K562 (cell line): ENCODE measurements around the gene STK11. TPM values are rescaled to one million over a fixed set of nuclear protein-coding genes. Genes with fewer than 3 reads are reported as not detected.
A peak's percentile ranks its signal among the peaks of the same experiment; 100 is the strongest.

ENCODE experiments used
- BCOR ChIP-seq: fragments of 450-650 bp; IDR thresholded peaks from 2 replicates; pipeline ENCODE4 v1.6.1; 2016
- CEBPG ChIP-seq, 3 experiments: fragments of 200-800 bp in 1 of 3; sonication (Bioruptor generic) in 1 of 3; sonication (generic) in 1 of 3; formaldehyde crosslinking in 1 of 3; IDR thresholded peaks in 2 of 3; conservative IDR thresholded peaks in 1 of 3; 2 replicates each; pipeline versions ENCODE4 v1.6.1 to v1.8.0; 2016 to 2022; ENCODE audit warnings: missing compliant biosample characterization in 2 of 3, missing genetic modification characterization in 2 of 3, mild to moderate bottlenecking in 1 of 3, missing genetic modification reagents in 1 of 3
- FIP1L1 ChIP-seq: fragments of 200-400 bp; formaldehyde crosslinking; IDR thresholded peaks from 2 replicates; pipeline ENCODE4 v1.6.1; 2018; ENCODE audit warnings: mild to moderate bottlenecking, low read depth, low read length; ENCODE audit not compliant: poor library complexity, severe bottlenecking
- GTF2A2 ChIP-seq: IDR thresholded peaks from 2 replicates; pipeline ENCODE4 v1.6.1; 2016; ENCODE audit warnings: mild to moderate bottlenecking, missing genetic modification characterization, missing compliant biosample characterization
- HMGN3 ChIP-seq: IDR thresholded peaks from 2 replicates; pipeline ENCODE4 v1.6.1; 2011; ENCODE audit warnings: borderline replicate concordance, low read depth, mild to moderate bottlenecking, mixed read lengths, low read length; ENCODE audit not compliant: insufficient read length; ENCODE audit errors: extremely low read depth
- HNRNPK ChIP-seq: fragments of 200-400 bp; formaldehyde crosslinking; IDR thresholded peaks from one replicate; pipeline ENCODE4 v1.6.1; 2018; ENCODE audit warnings: mild to moderate bottlenecking, low read depth, low read length; ENCODE audit not compliant: poor library complexity, severe bottlenecking
- IRF1 ChIP-seq: sonication (generic); formaldehyde crosslinking; IDR thresholded peaks from 2 replicates; pipeline ENCODE4 v1.8.0; 2022; ENCODE audit warnings: missing genetic modification reagents, mild to moderate bottlenecking, borderline replicate concordance
- MYBL2 ChIP-seq, 2 experiments: fragments of 450-650 bp in 1 of 2; sonication (generic) in 1 of 2; formaldehyde crosslinking in 1 of 2; IDR thresholded peaks; 2 replicates each; pipeline versions ENCODE4 v1.6.1 to v1.8.1; 2017 to 2022; ENCODE audit warnings: borderline replicate concordance in 1 of 2, inconsistent platforms in 1 of 2, low read depth in 1 of 2, mild to moderate bottlenecking in 1 of 2, missing genetic modification reagents in 1 of 2, moderate library complexity in 1 of 2
- NEUROD1 ChIP-seq: fragments of 150-350 bp; IDR thresholded peaks from 2 replicates; pipeline ENCODE4 v1.6.1; 2014; ENCODE audit warnings: borderline replicate concordance, low read length, low read depth; ENCODE audit not compliant: partially characterized antibody
- NFXL1 ChIP-seq: fragments of 450-650 bp; formaldehyde crosslinking; IDR thresholded peaks from 2 replicates; pipeline ENCODE4 v1.4.0; 2021; ENCODE audit warnings: mild to moderate bottlenecking
- NR4A1 ChIP-seq, 2 experiments: fragments of 250-450 bp in 1 of 2; fragments of 450-650 bp in 1 of 2; sonication (Bioruptor Pico) in 1 of 2; IDR thresholded peaks; 2 replicates each; pipeline versions ENCODE4 v1.4.0 to v1.6.1; 2016 to 2020; ENCODE audit warnings: mild to moderate bottlenecking in 2 of 2, missing compliant biosample characterization in 1 of 2, missing genetic modification characterization in 1 of 2, moderate library complexity in 1 of 2
- PYGO2 ChIP-seq: fragments of 450-650 bp; IDR thresholded peaks from 2 replicates; pipeline ENCODE4 v1.6.1; 2016; ENCODE audit warnings: mild to moderate bottlenecking, missing genetic modification characterization, moderate library complexity, missing compliant biosample characterization
- SAFB2 ChIP-seq: fragments of 200-400 bp; formaldehyde crosslinking; IDR thresholded peaks from 2 replicates; pipeline ENCODE4 v1.6.1; 2018; ENCODE audit warnings: borderline replicate concordance, low read length, low read depth, moderate library complexity; ENCODE audit not compliant: severe bottlenecking
- TEAD4 ChIP-seq, 2 experiments: sonication (generic) in 1 of 2; formaldehyde crosslinking in 1 of 2; IDR thresholded peaks; 2 replicates each; pipeline versions ENCODE4 v1.6.1 to v1.8.0; 2012 to 2022; ENCODE audit warnings: borderline replicate concordance in 1 of 2, inconsistent platforms in 1 of 2, low read length in 1 of 2, mild to moderate bottlenecking in 1 of 2, missing genetic modification reagents in 1 of 2
- YY1 ChIP-seq, 3 experiments: IDR thresholded peaks; 2 replicates each; pipeline ENCODE4 v1.6.1; 2011; ENCODE audit warnings: low read length in 2 of 3, mild to moderate bottlenecking in 2 of 3, moderate library complexity in 2 of 3, borderline replicate concordance in 1 of 3, control low read depth in 1 of 3, low read depth in 1 of 3; ENCODE audit not compliant: insufficient read depth in 3 of 3, insufficient replicate concordance in 2 of 3, control insufficient read depth in 1 of 3, insufficient read length in 1 of 3; ENCODE audit errors: extremely low read depth in 1 of 3
- ZBTB5 ChIP-seq: fragments of 450-650 bp; IDR thresholded peaks from 2 replicates; pipeline ENCODE4 v1.6.1; 2017; ENCODE audit warnings: antibody characterized with exemption
- ZNF146 ChIP-seq: IDR thresholded peaks from one replicate; pipeline ENCODE4 v1.6.1; 2018; ENCODE audit warnings: missing compliant biosample characterization; ENCODE audit not compliant: unreplicated experiment
- ZNF277 ChIP-seq: fragments of 250-450 bp; sonication (Bioruptor Pico); IDR thresholded peaks from 2 replicates; pipeline ENCODE4 v1.8.0; 2022; ENCODE audit warnings: inconsistent platforms, mild to moderate bottlenecking, moderate library complexity, borderline replicate concordance
- ZNF282 ChIP-seq: sonication (generic); formaldehyde crosslinking; IDR thresholded peaks from 2 replicates; pipeline ENCODE4 v1.8.1; 2023; ENCODE audit warnings: missing genetic modification reagents
- ZNF764 ChIP-seq: fragments of 250-450 bp; sonication (Bioruptor Pico); IDR thresholded peaks from 2 replicates; pipeline ENCODE4 v1.4.0; 2020; ENCODE audit warnings: low read depth, mild to moderate bottlenecking, moderate library complexity
- polyA plus RNA-seq, 8 experiments: library from polyadenylated mRNA; depleted of rRNA in 4 of 8; stranded (reverse) in 5 of 8; unstranded in 3 of 8; fragments of >200 nt; fragmentation: Nextera tagmentation in 2 of 8; fragmentation: Illumina TruSeq in 1 of 8; extraction: Ambion mirVana in 2 of 8; extraction: Trizol in 1 of 8; gene quantifications; 2 replicates each; pipeline versions ENCODE4 v1.2.1 to v1.2.3, GENCODE V29; 2011 to 2014; ENCODE audit warnings: inconsistent platforms in 1 of 8, missing spikeins in 1 of 8
- total RNA-seq, 7 experiments: library from RNA; depleted of rRNA in 6 of 7; stranded (reverse); fragments of >200 nt in 6 of 7; fragmentation: Illumina TruSeq in 2 of 7; extraction: Trizol in 2 of 7; gene quantifications; 2 replicates each; pipeline versions ENCODE4 v1.2.1 to v1.2.3, GENCODE V29; 2011 to 2021; ENCODE audit warnings: low replicate concordance in 1 of 7

STK11 gene
- total and polyA plus RNA-seq, 9 of the 15 experiments (the other 6 are each of a cell fraction or from before 2014, with no cell fraction given), result 0.15 to 96.5 (median 31.7) TPM

GRCh38 chr19:1241417-1242095 is 36.0 kb downstream of the STK11 start, which contains the start of gene ATP5F1D (continued):
- TF ChIP-seq CEBPG (CRISPR knock-in tag; IDR thresholded peaks at IDR 0.05) (no peak), CEBPG (tag; conservative IDR thresholded peaks at IDR 0.05 in 1 of 2, IDR thresholded peaks at IDR 0.05 in 1 of 2) (no peak), PYGO2 (no peak), ZNF146 (no peak), ZNF764 (CRISPR knock-in tag) (no peak), ZNF282 (CRISPR knock-in tag) (no peak), SAFB2 (no peak), NEUROD1 (peak; percentile 44), NR4A1 (CRISPR knock-in tag; IDR thresholded peaks at IDR 0.05) (no peak), NR4A1 (tag; IDR thresholded peaks at IDR 0.05) (peak; percentile 34; the same call in 1 of the 2 replicates), HMGN3 (peak; percentile 51), GTF2A2 (tag) (no peak), TEAD4 (IDR thresholded peaks at IDR 0.05; ENCODE audit: low read length) (no peak), TEAD4 (CRISPR knock-in tag; IDR thresholded peaks at IDR 0.05; ENCODE audit: borderline replicate concordance) (no peak), BCOR (no peak), YY1 (IDR thresholded peaks at IDR 0.05; ENCODE audit: borderline replicate concordance in 1 of 3, control insufficient read depth in 1 of 3, extremely low read depth in 1 of 3, insufficient read depth in 3 of 3, insufficient read length in 1 of 3, insufficient replicate concordance in 2 of 3, low read depth in 1 of 3, low read length in 2 of 3) (peak in 2 of 3 experiments; percentile 58 to 61), ZBTB5 (no peak), ZNF277 (CRISPR knock-in tag) (no peak), HNRNPK (no peak), IRF1 (no peak), FIP1L1 (no peak), MYBL2 (IDR thresholded peaks at IDR 0.05; ENCODE audit: low read depth) (no peak), MYBL2 (CRISPR knock-in tag; IDR thresholded peaks at IDR 0.05; ENCODE audit: borderline replicate concordance) (no peak), NFXL1 (CRISPR knock-in tag) (no peak)
